ENCODE data around the gene EXTL2. TPM values are rescaled to one million over a fixed set of nuclear protein-coding genes. Genes with fewer than 3 reads are reported as not detected.

EXTL2 gene
- total RNA-seq, 2 donors from 2014 or later, result 12.5 to 17.1 TPM

DNA sequence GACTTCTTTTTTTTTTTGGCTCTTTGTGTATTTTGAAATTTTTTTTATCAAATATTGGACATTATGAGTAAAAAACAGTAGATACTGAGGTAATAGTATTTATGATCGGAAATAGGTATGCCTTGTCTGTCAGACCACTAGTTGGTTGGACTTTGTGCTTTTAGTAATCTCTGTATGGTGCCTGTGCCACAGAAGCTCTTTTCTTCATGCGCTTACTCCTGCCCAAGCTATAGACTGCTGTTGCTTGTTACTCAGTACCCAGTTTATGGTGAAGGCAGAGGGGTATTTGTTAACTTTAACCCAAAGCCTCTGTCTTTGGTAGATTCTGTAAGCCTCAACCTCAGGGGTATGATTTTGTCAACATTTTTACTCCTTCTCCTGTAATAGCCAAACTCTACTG, 9.9 kb upstream of the EXTL2 start:
- no peak for ATAC-seq
- intact Hi-C loops (cut with DNase I), result no loop called here
- Histone ChIP-seq H3K27ac (no peak overlapping the region), H3K4me1 (no peaks in the 10 kb centered on the region), H3K27me3 (no peaks in the 10 kb centered on the region), H3K36me3 (replicated peaks in 1 of 2; ENCODE audit: insufficient read depth in 1 of 2, low read depth in 2 of 2) (peaks cover 0 to 6% of the 10 kb centered on the region in 2 donors), H3K4me3 (no peak overlapping the region), H3K9me3 (no peaks in the 10 kb centered on the region)
- 94 to 96% methylated on average over 2 of the region's 2 CpGs for WGBS, 2 donors
- TF ChIP-seq POLR2A (IDR thresholded peaks at IDR 0.05), result no peak
- TF ChIP-seq, protein P1, sequence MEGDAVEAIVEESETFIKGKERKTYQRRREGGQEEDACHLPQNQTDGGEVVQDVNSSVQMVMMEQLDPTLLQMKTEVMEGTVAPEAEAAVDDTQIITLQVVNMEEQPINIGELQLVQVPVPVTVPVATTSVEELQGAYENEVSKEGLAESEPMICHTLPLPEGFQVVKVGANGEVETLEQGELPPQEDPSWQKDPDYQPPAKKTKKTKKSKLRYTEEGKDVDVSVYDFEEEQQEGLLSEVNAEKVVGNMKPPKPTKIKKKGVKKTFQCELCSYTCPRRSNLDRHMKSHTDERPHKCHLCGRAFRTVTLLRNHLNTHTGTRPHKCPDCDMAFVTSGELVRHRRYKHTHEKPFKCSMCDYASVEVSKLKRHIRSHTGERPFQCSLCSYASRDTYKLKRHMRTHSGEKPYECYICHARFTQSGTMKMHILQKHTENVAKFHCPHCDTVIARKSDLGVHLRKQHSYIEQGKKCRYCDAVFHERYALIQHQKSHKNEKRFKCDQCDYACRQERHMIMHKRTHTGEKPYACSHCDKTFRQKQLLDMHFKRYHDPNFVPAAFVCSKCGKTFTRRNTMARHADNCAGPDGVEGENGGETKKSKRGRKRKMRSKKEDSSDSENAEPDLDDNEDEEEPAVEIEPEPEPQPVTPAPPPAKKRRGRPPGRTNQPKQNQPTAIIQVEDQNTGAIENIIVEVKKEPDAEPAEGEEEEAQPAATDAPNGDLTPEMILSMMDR (IDR thresholded peaks at IDR 0.05), result no peak
- DNase-seq, result no peak

DNA sequence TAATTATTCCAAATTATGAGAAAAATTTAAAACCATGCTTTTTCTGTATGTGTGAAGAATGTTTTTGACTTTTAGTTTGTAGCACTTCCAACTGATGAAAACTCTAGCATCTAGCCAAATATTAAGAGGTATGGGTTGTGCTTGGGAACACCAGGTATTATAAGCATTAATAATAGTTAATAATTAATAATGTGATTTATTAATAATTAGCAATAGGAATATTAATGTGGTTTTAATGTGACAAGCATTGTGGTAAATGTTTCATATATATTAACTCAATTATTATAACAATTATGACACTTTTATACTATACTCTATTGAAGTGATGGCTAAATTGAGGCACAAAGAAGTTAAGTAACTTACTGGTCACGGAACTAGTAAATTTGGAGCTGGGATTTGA, 9.1 kb upstream of the EXTL2 start:
- DNase-seq (no peak), ATAC-seq (no peak)
- 97 to 100% methylated on average over 1 of the region's 1 CpG for WGBS, 2 donors
- intact Hi-C loops (cut with DNase I), result no loop called here
- Histone ChIP-seq H3K27me3 (no peaks in the 10 kb centered on the region), H3K36me3 (replicated peaks in 1 of 2; ENCODE audit: insufficient read depth in 1 of 2, low read depth in 2 of 2) (peaks cover 0 to 6% of the 10 kb centered on the region in 2 donors), H3K9me3 (no peaks in the 10 kb centered on the region), H3K27ac (no peak overlapping the region), H3K4me1 (no peaks in the 10 kb centered on the region), H3K4me3 (no peak overlapping the region)
- TF ChIP-seq, protein P1 (IDR thresholded peaks at IDR 0.05), result no peak
- no peak for TF ChIP-seq POLR2A (IDR thresholded peaks at IDR 0.05)

DNA sequence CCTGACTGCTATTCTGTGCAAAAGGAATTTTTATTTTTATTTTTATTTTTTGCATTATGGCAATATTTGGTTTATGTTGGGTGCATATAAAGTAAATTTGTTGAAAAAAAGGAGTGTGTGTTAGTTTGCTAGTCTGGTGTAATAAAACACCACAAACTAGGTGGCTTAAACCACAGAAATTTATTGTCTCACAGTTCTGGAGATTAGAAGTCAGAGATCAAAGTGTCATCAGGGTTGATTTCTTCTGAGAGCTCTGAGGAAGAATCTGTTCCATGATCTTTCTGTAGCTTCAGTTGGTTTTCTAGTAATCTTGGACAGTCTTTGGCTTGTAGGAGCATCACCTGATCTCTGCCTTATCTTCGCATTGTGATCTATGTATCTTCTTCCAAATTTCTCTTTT, 7.7 kb upstream of the EXTL2 start:
- Histone ChIP-seq H3K27ac (no peak overlapping the region), H3K4me3 (no peak overlapping the region), H3K9me3 (no peaks in the 10 kb centered on the region), H3K4me1 (peaks cover 2% of the 10 kb centered on the region), H3K36me3 (replicated peaks in 1 of 2; ENCODE audit: insufficient read depth in 1 of 2, low read depth in 2 of 2) (peaks cover 0 to 2% of the 10 kb centered on the region in 2 donors), H3K27me3 (no peaks in the 10 kb centered on the region)
- ATAC-seq, result no peak
- intact Hi-C loops (cut with DNase I), result no loop called here
- TF ChIP-seq, protein P1 (IDR thresholded peaks at IDR 0.05), result no peak
- TF ChIP-seq POLR2A (IDR thresholded peaks at IDR 0.05), result no peak
- WGBS, 2 donors, result 88 to 90% methylated on average over 1 of the region's 1 CpG
- DNase-seq, result no peak

GRCh38 chr1:100896481-100896982, 1.9 kb upstream of the EXTL2 start:
- peak overlapping the region; percentile 81 to 94 (median 90) for H3K27ac ChIP-seq
- DNase-seq (peak; percentile 23 to 34 (median 28)), ATAC-seq (peak; percentile 10)
- 0% methylated on average over 12 of the region's 12 CpGs for WGBS, 2 donors
- peaks cover 16% of the 10 kb centered on the region for H3K4me1 ChIP-seq
- peak overlapping the region; percentile 60 to 72 for H3K4me3 ChIP-seq
- no peaks in the 10 kb centered on the region for H3K27me3 ChIP-seq
- intact Hi-C loops (cut with DNase I), result no loop called here
- TF ChIP-seq POLR2A (IDR thresholded peaks at IDR 0.05), result no peak
- TF ChIP-seq, protein P1 (IDR thresholded peaks at IDR 0.05), result no peak
- H3K36me3 ChIP-seq (replicated peaks in 1 of 2; ENCODE audit: insufficient read depth in 1 of 2, low read depth in 2 of 2), result no peaks in the 10 kb centered on the region
- no peaks in the 10 kb centered on the region for H3K9me3 ChIP-seq

Measured in body of pancreas (tissue), 4 donors.